D721Med (cell line): ENCODE data around the gene UBE2R2.
"Not testable (repeated sequence)": the region's sequence is repeated elsewhere in the genome, so short reads cannot be mapped to it uniquely, and the experiment has no call there.

Experiments
- DNase-seq: peaks from one replicate; pipeline ENCODE4 v3.0.0; 2011; ENCODE audit warnings: low spot score; ENCODE audit not compliant: insufficient read length
- FAIRE-seq: peaks from 2 replicates; lab custom pipeline; 2011; peaks lifted over from hg19 to GRCh38; lab: Jason Lieb, UNC
- TF ChIP-seq, protein P1 (sequence below): IDR thresholded peaks from 2 replicates; pipeline ENCODE4 v1.5.1; 2012; ENCODE audit warnings: mild to moderate bottlenecking, control low read depth; ENCODE audit not compliant: insufficient read depth; ENCODE audit errors: missing control alignments

Gene UBE2R2

DNA sequence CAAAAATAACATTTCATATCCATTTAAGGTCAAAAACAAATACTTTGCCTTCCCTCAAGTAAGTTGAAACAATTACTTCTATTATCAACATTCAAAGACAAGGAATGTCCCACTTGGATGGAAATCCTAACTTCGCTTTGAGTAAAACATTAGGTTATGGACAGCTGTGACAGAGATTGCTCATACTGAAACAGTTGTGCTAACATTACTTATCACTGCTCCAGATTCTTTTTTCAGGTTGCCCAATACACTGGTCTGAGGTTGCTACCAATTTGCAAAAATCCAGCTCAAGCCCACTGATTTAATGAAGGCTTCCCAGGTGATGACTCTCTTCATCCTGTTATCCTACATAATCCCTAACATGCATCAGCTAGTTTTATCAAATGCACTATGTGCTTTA, 133.4 kb downstream of the UBE2R2 start:
- FAIRE-seq, result peak; percentile 70
- DNase-seq, result no peak
- TF ChIP-seq, protein P1, sequence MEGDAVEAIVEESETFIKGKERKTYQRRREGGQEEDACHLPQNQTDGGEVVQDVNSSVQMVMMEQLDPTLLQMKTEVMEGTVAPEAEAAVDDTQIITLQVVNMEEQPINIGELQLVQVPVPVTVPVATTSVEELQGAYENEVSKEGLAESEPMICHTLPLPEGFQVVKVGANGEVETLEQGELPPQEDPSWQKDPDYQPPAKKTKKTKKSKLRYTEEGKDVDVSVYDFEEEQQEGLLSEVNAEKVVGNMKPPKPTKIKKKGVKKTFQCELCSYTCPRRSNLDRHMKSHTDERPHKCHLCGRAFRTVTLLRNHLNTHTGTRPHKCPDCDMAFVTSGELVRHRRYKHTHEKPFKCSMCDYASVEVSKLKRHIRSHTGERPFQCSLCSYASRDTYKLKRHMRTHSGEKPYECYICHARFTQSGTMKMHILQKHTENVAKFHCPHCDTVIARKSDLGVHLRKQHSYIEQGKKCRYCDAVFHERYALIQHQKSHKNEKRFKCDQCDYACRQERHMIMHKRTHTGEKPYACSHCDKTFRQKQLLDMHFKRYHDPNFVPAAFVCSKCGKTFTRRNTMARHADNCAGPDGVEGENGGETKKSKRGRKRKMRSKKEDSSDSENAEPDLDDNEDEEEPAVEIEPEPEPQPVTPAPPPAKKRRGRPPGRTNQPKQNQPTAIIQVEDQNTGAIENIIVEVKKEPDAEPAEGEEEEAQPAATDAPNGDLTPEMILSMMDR, result no peak

DNA sequence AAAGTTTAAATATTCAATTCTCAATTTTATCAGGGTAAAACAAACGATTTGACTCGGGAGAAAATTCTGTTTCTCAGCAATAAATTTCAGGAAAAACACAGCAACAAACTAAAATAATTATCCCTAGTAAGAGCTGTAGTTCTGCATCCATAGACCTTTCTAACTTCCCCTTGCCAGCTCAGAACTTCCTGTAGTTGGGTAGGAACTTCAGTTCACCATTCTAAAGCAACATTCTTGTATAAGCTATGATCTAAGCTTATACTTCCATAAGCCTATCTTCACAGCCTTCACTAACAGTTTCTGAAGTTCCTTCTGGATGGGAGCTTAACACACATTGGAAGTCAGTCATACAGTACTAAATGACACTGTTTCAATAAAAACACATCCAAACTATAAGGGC, 135.1 kb downstream of the UBE2R2 start:
- FAIRE-seq (no peak), DNase-seq (no peak)
- TF ChIP-seq, protein P1, result no peak

DNA sequence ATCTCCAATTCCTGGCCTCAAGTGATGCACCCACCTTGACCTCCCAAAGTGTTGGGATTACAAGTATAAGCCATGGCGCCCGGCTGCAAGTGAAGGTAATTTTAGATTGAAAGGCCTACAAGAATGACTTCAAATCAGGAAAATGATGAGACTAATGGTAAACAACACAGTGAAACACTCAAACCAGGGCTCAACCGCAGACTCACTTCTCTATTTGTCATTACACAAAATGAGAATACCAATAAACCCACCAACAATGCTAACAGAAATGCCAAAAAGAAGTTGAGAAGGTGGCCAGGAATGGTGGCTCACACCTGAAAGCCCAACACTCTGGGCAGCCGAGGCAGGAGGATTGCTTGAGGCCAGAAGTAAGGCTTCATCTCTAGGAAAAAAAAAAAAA, 139.6 kb downstream of the UBE2R2 start:
- no peak for DNase-seq
- FAIRE-seq, result no peak
- TF ChIP-seq, protein P1, result no peak

DNA sequence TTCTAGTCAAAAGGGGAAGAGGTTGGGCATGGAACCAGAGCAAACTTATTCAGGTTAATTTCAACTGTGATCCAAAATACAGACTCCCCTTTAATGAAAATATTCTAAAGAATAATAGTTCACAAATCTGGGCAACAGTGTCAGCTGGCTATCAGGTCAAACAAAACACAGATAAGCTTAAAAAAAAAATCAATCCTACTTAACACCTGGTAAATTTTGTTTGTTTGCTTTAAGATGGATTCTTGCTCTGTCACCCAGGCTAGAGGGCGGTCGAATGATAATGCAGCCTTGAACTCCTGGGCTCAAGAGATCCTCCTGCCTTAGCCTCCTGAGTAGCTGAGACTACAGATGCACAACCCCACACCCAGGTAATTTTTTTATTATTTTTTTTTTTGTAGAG, 142.8 kb downstream of the UBE2R2 start:
- DNase-seq, result no peak
- TF ChIP-seq, protein P1, result no peak
- no peak for FAIRE-seq

DNA sequence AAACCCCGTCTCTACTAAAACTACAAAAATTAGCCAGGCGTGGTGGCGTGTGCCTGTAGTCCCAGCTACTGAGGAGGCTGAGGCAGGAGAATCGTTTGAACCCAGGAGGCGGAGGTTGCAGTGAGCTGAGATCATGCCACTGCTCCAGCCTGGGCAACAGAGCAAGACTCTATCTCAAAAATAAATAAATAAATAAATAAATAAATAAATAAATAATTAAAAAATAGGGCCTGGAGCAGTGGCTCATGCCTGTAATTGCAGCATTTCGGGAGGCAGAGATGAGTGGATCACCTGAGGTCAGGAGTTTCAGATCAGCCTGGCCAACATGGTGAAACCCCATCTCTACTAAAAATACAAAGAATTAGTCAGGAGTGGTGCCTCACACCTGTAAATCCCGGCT, 145.5 kb downstream of the UBE2R2 start:
- not testable (repeated sequence) for FAIRE-seq, DNase-seq

DNA sequence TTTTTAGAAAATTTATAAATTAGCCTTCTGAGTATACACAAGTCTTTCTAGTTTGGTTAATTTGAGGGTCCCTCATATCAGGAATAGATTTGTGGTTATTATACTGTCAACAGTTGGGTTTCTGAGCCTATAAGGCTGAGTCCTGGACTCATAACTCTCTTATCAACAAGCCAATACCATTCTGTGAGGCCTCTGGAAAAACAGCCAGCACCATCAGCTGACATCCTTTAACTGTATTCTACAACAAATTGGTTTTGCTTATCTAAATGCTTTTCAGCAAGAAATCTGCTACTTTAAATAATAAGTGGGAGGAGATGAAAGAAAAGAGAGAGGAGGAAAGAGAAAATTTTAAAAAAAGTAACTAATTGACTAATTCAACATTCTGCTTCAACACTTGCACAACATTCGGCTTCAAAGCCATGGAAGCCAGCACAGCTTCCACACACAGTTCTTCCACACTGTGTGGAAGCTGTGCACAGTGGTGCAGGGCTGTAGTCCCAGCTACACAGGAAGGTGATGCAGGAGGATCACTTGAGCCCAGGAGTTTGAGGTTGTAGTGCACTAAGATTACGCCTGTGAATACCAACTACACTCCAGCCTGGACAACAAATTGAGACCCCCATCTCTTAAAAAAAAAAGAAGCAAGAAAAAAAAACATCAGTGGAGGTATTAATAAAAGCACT, 147.3 kb downstream of the UBE2R2 start:
- TF ChIP-seq, protein P1, result no peak
- FAIRE-seq, result no peak

More for the DNA sequence above, 147.3 kb downstream of the UBE2R2 start:
- DNase-seq, result no peak
